ENCODE results near the gene TMEM38A.
A peak's percentile ranks its signal among the peaks of the same experiment; 100 is the strongest.
"Not testable (repeated sequence)": the region's sequence is repeated elsewhere in the genome, so short reads cannot be mapped to it uniquely, and the experiment has no call there.

The TMEM38A gene

DNA sequence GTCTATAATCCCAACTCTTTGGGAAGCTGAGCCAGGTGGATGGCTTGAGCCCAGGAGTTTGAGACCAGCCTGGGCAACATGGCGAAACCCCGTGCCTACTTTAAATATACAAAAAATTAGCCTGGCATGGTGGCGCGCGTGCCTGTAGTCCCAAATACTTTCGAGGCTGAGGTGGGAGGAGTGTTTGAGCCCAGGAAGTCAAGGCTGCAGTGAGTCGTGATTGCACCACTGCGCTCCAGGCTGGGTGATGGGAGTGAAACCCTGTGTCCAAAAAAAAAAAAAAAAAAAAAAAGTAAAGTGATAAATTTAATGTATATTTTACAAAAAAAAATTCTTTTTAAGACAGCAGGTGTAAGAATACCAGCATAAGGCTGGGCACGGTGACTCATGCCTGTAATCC, 17.6 kb downstream of the TMEM38A start:
- no peak for DNase-seq

- DNase-seq: no peak
Observed at GRCh38 chr19:16679811-16680210, 18.9 kb downstream of the TMEM38A start.

- DNase-seq: no peak
Observed at GRCh38 chr19:16682539-16682938, 21.6 kb downstream of the TMEM38A start.

GRCh38 chr19:16684216-16684615, 23.3 kb downstream of the TMEM38A start:
- no peak for DNase-seq

GRCh38 chr19:16688084-16688483, 27.1 kb downstream of the TMEM38A start:
- no peak for DNase-seq

DNA sequence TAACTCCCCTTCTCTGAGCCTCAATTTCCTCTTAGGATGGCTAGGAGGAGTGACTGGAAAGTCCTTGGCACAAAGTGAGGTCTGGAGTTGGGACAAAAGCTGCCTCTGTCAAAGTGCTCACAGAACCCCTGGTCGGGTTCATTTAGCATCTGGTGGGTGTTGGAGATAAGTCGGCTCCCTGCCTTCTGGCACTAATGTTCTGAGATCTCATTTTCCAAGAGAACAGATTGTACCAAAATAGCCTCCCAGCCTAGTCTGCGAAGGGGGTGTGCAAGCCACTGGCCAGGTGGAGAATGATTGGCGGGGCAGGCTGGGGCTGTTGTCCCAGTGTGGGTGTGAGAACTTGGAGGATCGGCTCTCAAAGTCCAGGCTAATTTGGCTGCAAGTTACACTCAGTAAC, 38.0 kb downstream of the TMEM38A start:
- DNase-seq: no peak

DNA sequence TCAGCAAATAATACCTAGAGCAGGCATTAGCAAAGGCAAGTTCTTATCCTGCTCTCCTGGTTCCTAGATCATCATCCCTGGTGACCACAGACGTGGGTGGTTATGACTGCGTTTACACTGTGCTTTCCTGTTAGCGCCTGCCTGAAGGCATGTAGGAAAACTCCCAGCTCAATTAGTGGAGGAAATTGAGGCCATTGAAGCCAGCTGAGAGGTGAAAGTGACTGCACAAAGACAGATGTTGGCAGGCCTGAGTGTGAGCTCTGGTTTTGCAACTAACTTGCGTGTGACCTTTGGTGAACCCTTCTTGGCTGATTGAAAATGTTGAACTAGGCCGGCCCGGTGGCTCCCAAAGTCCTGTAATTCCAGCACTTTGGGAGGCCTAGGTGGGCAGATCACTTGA, 41.2 kb downstream of the TMEM38A start:
- DNase-seq: peak; percentile 33 to 52

DNA sequence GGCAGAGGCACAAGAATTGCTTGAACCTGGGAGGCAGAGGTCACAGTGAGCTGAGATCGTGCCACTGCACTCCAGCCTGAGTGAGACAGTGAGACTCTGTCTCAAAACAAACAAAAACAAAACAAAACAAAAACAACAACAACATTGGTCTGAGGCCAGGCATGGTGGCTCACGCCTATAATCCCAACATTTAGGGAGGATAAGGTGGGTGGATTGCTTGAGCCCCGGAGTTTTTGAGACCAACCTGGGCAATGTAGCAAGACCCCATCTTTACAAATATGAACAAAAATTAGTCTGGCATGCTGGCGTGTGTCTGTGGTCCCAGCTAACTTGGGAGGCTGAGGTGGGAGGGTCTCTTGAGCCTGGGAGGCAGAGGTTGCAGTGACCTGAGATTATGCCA, 42.7 kb downstream of the TMEM38A start:
- DNase-seq: no peak

GRCh38 chr19:16710870-16711269, 49.9 kb downstream of the TMEM38A start:
- not testable (repeated sequence) for DNase-seq

GRCh38 chr19:16712295-16712694, 51.4 kb downstream of the TMEM38A start:
- DNase-seq: not testable (repeated sequence)

GRCh38 chr19:16714702-16715287, 53.9 kb downstream of the TMEM38A start:
- DNase-seq: peak; percentile 61 to 66

DNA sequence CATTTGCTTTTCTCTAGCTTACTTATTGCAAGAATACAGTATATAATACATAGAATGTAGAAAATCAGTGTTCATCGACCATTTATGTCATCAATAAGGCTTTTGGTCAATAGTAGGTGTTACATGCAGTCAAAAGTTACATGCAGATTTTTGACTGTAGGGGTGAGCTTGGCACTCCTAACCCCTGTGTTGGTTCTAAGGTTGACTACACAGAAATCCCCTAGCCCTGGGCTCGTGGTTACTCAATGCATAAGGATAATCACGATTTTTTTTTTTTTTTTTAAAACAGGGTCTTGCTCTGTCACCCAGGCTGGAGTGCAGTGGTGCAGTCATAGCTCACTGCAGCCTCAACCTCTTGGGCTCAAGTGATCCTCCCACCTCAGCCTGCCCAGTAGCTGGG, 54.7 kb downstream of the TMEM38A start:
- DNase-seq: no peak

DNA sequence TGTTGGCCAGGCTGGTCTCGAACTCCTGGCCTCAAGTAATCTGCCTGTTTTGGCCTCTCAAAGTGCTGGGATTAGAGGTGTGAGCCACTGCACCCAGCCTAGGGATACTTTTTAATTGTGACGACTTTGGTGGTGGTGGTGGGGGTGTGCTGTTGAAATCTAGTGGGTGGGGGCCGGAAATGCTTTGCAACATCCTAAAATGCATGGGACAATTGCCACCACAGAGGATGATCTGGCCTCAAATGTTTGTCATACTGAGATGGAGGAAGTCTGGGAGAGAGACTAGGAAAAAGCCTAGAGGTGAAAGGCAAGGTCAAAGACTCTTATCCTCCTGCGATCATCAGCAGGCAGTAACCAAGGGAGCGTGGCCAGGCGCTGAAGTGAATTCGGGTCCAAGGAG, 60.1 kb downstream of the TMEM38A start:
- peak; percentile 56 to 58 for DNase-seq

DNA sequence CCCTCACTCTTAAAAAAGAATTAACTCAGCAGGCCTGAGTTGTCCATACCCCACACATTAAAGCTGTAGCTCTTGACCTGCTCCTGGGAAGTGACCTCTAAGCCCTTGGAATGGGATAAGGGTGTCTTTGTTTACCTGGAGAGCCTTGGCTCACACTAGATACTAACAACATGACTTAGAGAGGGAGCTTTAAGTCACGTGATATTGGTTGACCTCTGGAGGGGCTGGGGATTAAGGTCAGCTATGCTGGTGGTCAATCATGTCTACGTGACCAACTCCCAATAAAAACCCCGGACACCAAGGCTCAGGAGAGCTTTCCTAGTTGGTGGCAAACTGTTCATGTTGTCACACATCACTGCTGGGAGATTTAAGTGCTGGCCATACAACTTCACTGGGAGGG, 61.7 kb downstream of the TMEM38A start:
- no peak for DNase-seq

- no peak for DNase-seq
Observed at GRCh38 chr19:16726916-16727315, 66.0 kb downstream of the TMEM38A start.

DNA sequence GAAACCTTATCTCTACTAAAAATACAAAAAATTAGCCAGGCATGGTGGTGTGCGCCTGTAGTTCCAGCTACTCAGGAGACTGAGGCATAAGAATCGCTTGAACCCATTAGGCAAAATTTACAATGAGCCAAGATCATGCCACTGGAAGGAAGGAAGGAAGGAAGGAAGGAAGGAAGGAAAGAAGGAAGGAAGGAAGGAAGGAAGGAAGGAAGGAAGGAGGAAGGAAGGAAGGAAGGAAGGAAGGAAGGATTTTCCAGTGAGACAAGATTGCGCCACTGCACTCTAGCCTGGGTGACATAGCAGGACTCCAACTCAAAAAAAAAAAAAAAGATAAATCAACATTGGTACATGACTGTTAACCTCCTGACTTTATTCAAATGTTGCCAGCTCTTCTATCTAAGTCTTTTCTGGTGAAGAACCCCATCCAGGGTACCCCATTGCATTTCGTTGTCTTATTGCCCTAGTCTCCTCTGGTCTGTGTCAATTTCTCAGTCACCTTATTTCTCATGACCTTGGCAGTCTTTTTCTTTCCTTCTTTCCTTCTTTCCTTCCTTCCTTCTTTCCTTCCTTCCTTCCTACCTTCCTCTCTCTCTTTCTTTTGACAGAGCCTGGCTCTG, 74.8 kb downstream of the TMEM38A start:
- DNase-seq: not testable (repeated sequence)

- DNase-seq: no peak
Observed at GRCh38 chr19:16736709-16737108, 75.8 kb downstream of the TMEM38A start.

DNA sequence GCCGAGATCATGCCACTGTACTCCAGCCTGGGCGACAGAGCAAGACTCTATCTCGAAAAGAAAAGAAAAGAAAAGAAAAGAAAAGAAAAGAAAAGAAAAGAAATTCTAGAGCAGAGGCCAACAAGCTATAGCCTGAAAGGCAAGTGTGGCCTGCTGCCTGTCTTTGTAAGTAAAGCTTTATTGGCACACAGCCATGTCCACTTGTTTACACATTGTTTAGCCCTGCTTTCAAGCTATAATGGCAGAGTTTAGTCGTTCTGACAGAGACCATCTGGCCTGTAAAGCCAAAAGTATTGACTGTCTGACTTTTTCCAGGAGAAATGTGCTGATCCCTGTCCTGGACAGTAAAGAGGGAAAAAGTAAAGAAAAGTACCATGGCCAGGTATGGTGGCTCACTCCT, 77.0 kb downstream of the TMEM38A start:
- no peak for DNase-seq

DNA sequence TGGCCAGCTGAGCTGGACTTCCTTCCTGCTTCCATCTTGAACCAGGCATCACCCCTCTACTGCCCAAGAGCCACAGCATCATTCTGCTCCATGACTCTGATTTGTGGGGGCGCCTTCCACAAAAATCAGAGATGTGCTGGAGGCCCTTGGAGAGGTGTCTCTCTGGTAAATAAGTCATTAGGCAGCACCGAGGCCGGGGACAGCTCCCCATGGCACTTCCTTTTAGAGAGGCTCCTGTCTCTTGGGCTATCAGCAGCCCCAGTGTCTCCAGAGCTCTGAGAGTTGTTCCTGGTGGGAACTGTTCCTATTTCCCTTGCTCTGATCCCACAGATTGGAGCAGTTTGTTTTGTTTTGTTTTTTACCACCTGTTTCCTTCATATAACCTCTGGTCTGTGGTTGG, 78.6 kb downstream of the TMEM38A start:
- peak in 1 of 2 donors; percentile 5 for DNase-seq

Measured in inflammatory macrophage (primary cell).